HepG2 (cell line): Measurements from ENCODE around the gene PRRT2. TPM values are rescaled to one million over a fixed set of nuclear protein-coding genes. Genes with fewer than 3 reads are reported as not detected.
A peak's percentile ranks its signal among the peaks of the same experiment; 100 is the strongest.

Experiments used
- JDP2 ChIP-seq: sonication (generic); formaldehyde crosslinking; IDR thresholded peaks from 2 replicates; pipeline ENCODE4 v1.8.1; 2022; ENCODE audit warnings: missing genetic modification reagents, borderline replicate concordance
- KAT2B ChIP-seq: fragments of 150-350 bp; IDR thresholded peaks from 2 replicates; pipeline ENCODE4 v1.6.1; 2014; ENCODE audit warnings: low read depth, low read length, borderline replicate concordance
- KDM5A ChIP-seq: fragments of 200-600 bp; sonication (generic); IDR thresholded peaks from 2 replicates; pipeline ENCODE4 v1.7.0; 2018; ENCODE audit warnings: antibody characterized with exemption, mild to moderate bottlenecking, low read length, borderline replicate concordance
- MTA1 ChIP-seq: sonication (generic); formaldehyde crosslinking; IDR thresholded peaks from 2 replicates; pipeline ENCODE4 v1.4.0; 2020; ENCODE audit warnings: missing genetic modification reagents, mild to moderate bottlenecking, borderline replicate concordance
- NFIC ChIP-seq: IDR thresholded peaks from 2 replicates; pipeline ENCODE4 v1.6.1; 2012; ENCODE audit warnings: mild to moderate bottlenecking, low read length, inconsistent platforms
- POLR2G ChIP-seq: fragments of 200-400 bp; formaldehyde crosslinking; IDR thresholded peaks from 2 replicates; pipeline ENCODE4 v1.6.1; 2018; ENCODE audit warnings: mild to moderate bottlenecking, low read depth, low read length, moderate library complexity
- PRMT3 ChIP-seq: sonication (generic); formaldehyde crosslinking; IDR thresholded peaks from 2 replicates; pipeline ENCODE4 v1.8.1; 2022; ENCODE audit warnings: low read depth, mild to moderate bottlenecking, moderate library complexity, missing genetic modification reagents, borderline replicate concordance
- SUZ12 ChIP-seq: fragments of 150-350 bp; IDR thresholded peaks from 2 replicates; pipeline ENCODE4 v1.6.1; 2014; ENCODE audit warnings: low read depth, low read length
- ZNF20 ChIP-seq: sonication (generic); formaldehyde crosslinking; IDR thresholded peaks from 2 replicates; pipeline ENCODE4 v1.4.0; 2020; ENCODE audit warnings: mild to moderate bottlenecking, moderate library complexity, missing genetic modification reagents
- ZNF225 ChIP-seq: sonication (generic); formaldehyde crosslinking; IDR thresholded peaks from 2 replicates; pipeline ENCODE4 v1.4.0; 2020; ENCODE audit warnings: mild to moderate bottlenecking, missing genetic modification reagents
- ZNF446 ChIP-seq: sonication (generic); formaldehyde crosslinking; IDR thresholded peaks from 2 replicates; pipeline ENCODE4 v1.5.0; 2020; ENCODE audit warnings: mild to moderate bottlenecking, missing genetic modification reagents
- ZNF558 ChIP-seq: sonication (generic); formaldehyde crosslinking; IDR thresholded peaks from 2 replicates; pipeline ENCODE4 v1.9.0; 2022; ENCODE audit warnings: mild to moderate bottlenecking, missing genetic modification reagents, borderline replicate concordance
- ZNF616 ChIP-seq: sonication (generic); formaldehyde crosslinking; IDR thresholded peaks from 2 replicates; pipeline ENCODE4 v1.5.0; 2020; ENCODE audit warnings: low read depth, mild to moderate bottlenecking, missing genetic modification reagents
- ZNF674 ChIP-seq: sonication (generic); formaldehyde crosslinking; IDR thresholded peaks from 2 replicates; pipeline ENCODE4 v1.5.0; 2020; ENCODE audit warnings: low read depth, mild to moderate bottlenecking, missing genetic modification reagents
- ZNF792 ChIP-seq: IDR thresholded peaks from 2 replicates; pipeline ENCODE4 v1.6.1; 2016
- ZSCAN20 ChIP-seq: sonication (generic); formaldehyde crosslinking; IDR thresholded peaks from 2 replicates; pipeline ENCODE4 v1.4.0; 2020; ENCODE audit warnings: missing genetic modification reagents, mild to moderate bottlenecking, borderline replicate concordance
- ZSCAN31 ChIP-seq: sonication (generic); formaldehyde crosslinking; IDR thresholded peaks from 2 replicates; pipeline ENCODE4 v1.5.0; 2020; ENCODE audit warnings: low read depth, mild to moderate bottlenecking, missing genetic modification reagents
- ZSCAN9 ChIP-seq: IDR thresholded peaks from 2 replicates; pipeline ENCODE4 v1.6.1; 2016; ENCODE audit warnings: borderline replicate concordance
- polyA plus RNA-seq, 8 experiments: library from polyadenylated mRNA; depleted of rRNA in 3 of 8; stranded (reverse) in 7 of 8; unstranded in 1 of 8; fragments of >200 nt; fragmentation: Illumina TruSeq in 4 of 8; extraction: Trizol in 4 of 8; gene quantifications; 2 replicates each; pipeline versions ENCODE4 v1.2.1 to v1.2.3, GENCODE V29; 2011 to 2016; ENCODE audit warnings: low read depth in 4 of 8, missing spikeins in 1 of 8, mixed read lengths in 1 of 8; ENCODE audit not compliant: insufficient read depth in 1 of 8
- total RNA-seq, 5 experiments: library from RNA; depleted of rRNA; stranded (reverse); fragments of >200 nt; fragmentation: Illumina TruSeq; extraction: Trizol; gene quantifications; 2 replicates each; pipeline ENCODE4 v1.2.3, GENCODE V29; 2016; ENCODE audit warnings: low read depth in 1 of 5
- TF ChIP-seq, protein P1 (sequence below): sonication (generic); formaldehyde crosslinking; IDR thresholded peaks from 2 replicates; pipeline ENCODE4 v1.5.1; 2020; ENCODE audit warnings: mild to moderate bottlenecking, missing genetic modification reagents
- TF ChIP-seq, protein P2 (sequence below): sonication (generic); formaldehyde crosslinking; IDR thresholded peaks from 2 replicates; pipeline ENCODE4 v1.4.0; 2020; ENCODE audit warnings: missing genetic modification reagents
- TF ChIP-seq, protein P3 (sequence below): sonication (generic); formaldehyde crosslinking; IDR thresholded peaks from 2 replicates; pipeline ENCODE4 v1.4.0; 2020; ENCODE audit warnings: low read depth, mild to moderate bottlenecking, missing genetic modification reagents
- TF ChIP-seq, protein P4 (sequence below): sonication (generic); formaldehyde crosslinking; IDR thresholded peaks from 2 replicates; pipeline ENCODE4 v1.5.1; 2020; ENCODE audit warnings: missing genetic modification reagents, mild to moderate bottlenecking, borderline replicate concordance

Gene PRRT2
- total and polyA plus RNA-seq, 2 of the 13 experiments (the other 11 are each of a cell fraction or from before 2014, with no cell fraction given), result 0.51 to 1.1 TPM

DNA sequence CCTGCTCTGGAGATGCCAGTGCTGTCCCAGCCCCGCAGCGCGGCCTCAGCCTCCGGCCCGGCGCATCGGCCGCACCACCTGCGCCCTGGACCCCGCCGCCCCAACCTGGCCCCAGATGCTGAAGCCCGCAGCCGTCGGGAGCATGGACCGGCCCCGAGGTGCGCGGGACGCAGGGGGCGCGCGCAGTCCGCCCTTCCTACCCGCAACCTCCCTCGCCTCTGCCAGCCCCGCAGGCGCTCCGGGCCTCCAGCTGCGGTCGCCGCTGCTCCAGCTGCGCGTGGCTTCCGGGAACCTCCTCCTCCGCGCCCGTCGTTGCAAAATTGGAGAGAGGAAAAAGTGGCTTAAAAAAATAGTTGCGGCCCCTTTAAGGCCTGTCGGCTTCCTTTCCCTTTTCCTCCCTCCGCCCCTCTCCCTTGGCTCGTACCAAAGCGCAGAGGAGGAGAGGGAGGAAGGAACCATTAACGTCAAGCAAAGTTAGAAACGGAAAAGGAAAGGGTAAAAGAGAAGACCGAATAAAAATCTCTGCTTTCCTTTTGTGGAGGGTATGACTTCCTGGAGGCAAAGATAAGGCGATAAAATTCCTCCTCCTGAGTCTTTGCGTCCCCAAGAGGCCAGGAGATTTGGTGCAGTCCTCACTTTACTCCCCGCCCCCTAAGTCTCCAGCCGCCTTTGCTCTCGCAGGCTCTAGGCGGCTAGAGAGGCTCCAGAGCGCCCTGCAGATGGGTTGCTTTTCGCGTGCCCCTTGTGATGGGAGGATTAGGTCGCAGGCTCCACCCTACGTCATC, 51.1 kb downstream of the PRRT2 start, which contains the start of gene CDIPT (continued):
- TF ChIP-seq, protein P1, sequence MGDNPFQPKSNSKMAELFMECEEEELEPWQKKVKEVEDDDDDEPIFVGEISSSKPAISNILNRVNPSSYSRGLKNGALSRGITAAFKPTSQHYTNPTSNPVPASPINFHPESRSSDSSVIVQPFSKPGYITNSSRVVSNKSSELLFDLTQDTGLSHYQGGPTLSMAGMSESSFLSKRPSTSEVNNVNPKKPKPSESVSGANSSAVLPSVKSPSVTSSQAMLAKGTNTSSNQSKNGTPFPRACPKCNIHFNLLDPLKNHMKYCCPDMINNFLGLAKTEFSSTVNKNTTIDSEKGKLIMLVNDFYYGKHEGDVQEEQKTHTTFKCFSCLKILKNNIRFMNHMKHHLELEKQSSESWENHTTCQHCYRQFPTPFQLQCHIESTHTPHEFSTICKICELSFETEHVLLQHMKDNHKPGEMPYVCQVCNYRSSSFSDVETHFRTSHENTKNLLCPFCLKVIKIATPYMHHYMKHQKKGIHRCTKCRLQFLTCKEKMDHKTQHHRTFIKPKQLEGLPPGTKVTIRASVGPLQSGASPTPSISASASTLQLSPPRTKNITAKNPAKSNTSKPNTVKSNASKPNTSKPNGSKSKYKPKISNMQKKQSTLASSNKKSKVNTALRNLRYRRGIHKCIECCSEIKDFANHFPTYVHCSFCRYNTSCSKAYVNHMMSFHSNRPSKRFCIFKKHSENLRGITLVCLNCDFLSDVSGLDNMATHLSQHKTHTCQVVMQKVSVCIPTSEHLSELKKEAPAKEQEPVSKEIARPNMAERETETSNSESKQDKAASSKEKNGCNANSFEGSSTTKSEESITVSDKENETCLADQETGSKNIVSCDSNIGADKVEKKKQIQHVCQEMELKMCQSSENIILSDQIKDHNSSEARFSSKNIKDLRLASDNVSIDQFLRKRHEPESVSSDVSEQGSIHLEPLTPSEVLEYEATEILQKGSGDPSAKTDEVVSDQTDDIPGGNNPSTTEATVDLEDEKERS, result no peak
- peak; percentile 79 for TF ChIP-seq ZNF792
- no peak; the same call in 1 of the 2 replicates for TF ChIP-seq ZNF558 (CRISPR knock-in tag)
- TF ChIP-seq KDM5A, result peak; percentile 90
- TF ChIP-seq, protein P2, sequence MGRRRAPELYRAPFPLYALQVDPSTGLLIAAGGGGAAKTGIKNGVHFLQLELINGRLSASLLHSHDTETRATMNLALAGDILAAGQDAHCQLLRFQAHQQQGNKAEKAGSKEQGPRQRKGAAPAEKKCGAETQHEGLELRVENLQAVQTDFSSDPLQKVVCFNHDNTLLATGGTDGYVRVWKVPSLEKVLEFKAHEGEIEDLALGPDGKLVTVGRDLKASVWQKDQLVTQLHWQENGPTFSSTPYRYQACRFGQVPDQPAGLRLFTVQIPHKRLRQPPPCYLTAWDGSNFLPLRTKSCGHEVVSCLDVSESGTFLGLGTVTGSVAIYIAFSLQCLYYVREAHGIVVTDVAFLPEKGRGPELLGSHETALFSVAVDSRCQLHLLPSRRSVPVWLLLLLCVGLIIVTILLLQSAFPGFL, result no peak
- no peak for TF ChIP-seq KAT2B
- TF ChIP-seq ZSCAN31 (CRISPR knock-in tag), result no peak; the same call in 1 of the 2 replicates
- TF ChIP-seq PRMT3 (CRISPR knock-in tag), result no peak
- TF ChIP-seq MTA1 (CRISPR knock-in tag), result no peak
- 0 out of 2 replicates have a peak, but pooled peaks have one; percentile 50 for TF ChIP-seq ZNF616 (CRISPR knock-in tag)
- peak; percentile 35; the same call in 1 of the 2 replicates for TF ChIP-seq ZSCAN20 (CRISPR knock-in tag)
- TF ChIP-seq JDP2 (CRISPR knock-in tag), result no peak
- TF ChIP-seq, protein P3, sequence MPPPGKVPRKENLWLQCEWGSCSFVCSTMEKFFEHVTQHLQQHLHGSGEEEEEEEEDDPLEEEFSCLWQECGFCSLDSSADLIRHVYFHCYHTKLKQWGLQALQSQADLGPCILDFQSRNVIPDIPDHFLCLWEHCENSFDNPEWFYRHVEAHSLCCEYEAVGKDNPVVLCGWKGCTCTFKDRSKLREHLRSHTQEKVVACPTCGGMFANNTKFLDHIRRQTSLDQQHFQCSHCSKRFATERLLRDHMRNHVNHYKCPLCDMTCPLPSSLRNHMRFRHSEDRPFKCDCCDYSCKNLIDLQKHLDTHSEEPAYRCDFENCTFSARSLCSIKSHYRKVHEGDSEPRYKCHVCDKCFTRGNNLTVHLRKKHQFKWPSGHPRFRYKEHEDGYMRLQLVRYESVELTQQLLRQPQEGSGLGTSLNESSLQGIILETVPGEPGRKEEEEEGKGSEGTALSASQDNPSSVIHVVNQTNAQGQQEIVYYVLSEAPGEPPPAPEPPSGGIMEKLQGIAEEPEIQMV, result peak; percentile 15; the same call in 1 of the 2 replicates
- TF ChIP-seq, protein P4, sequence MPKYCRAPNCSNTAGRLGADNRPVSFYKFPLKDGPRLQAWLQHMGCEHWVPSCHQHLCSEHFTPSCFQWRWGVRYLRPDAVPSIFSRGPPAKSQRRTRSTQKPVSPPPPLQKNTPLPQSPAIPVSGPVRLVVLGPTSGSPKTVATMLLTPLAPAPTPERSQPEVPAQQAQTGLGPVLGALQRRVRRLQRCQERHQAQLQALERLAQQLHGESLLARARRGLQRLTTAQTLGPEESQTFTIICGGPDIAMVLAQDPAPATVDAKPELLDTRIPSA (CRISPR knock-in tag), result no peak
- 0 out of 2 replicates have a peak, but pooled peaks have one; percentile 26 for TF ChIP-seq ZNF446 (CRISPR knock-in tag)
- TF ChIP-seq ZNF20 (CRISPR knock-in tag), result no peak
- TF ChIP-seq ZNF674 (CRISPR knock-in tag), result no peak
- TF ChIP-seq ZSCAN9, result peak; percentile 88; the same call in 1 of the 2 replicates
- TF ChIP-seq SUZ12, result no peak
- peak; percentile 80 for TF ChIP-seq POLR2G
- no peak; the same call in 1 of the 2 replicates for TF ChIP-seq ZNF225
- peak; percentile 88 for TF ChIP-seq NFIC
